Stimulated activated CD8-positive, alpha-beta memory T cell treated with anti-CD3 and anti-CD28 coated beads, Interleukin-7, amount 100 ng/mL, for 24 hours (primary cell): ENCODE results near the gene UST.

Source experiments
- DNase-seq: peaks from one replicate; pipeline ENCODE4 v3.0.0-alpha.2; 2020; ENCODE audit warnings: low read depth

UST gene

GRCh38 chr6:149041953-149042352, 295.1 kb downstream of the UST start:
- no peak for DNase-seq

GRCh38 chr6:149043476-149044130, 296.8 kb downstream of the UST start:
- no peak for DNase-seq

GRCh38 chr6:149044528-149044927, 297.7 kb downstream of the UST start:
- no peak for DNase-seq

GRCh38 chr6:149045404-149045803, 298.6 kb downstream of the UST start:
- no peak for DNase-seq

GRCh38 chr6:149046164-149046821, 299.5 kb downstream of the UST start:
- DNase-seq, result no peak

GRCh38 chr6:149046822-149047246, 300.0 kb downstream of the UST start:
- DNase-seq, result no peak

- DNase-seq, result no peak
Measured at GRCh38 chr6:149049230-149049629, 302.4 kb downstream of the UST start.

- DNase-seq, result no peak
Measured at GRCh38 chr6:149050160-149050559, 303.3 kb downstream of the UST start.

- no peak for DNase-seq
Measured at GRCh38 chr6:149052350-149053106, 305.7 kb downstream of the UST start.

GRCh38 chr6:149053848-149054558, 307.2 kb downstream of the UST start:
- no peak for DNase-seq

GRCh38 chr6:149054559-149055194, 307.8 kb downstream of the UST start:
- no peak for DNase-seq

- no peak for DNase-seq
Measured at GRCh38 chr6:149055195-149055899, 308.5 kb downstream of the UST start.

- DNase-seq, result no peak
Measured at GRCh38 chr6:149056777-149057463, 310.1 kb downstream of the UST start.

GRCh38 chr6:149057464-149057840, 310.6 kb downstream of the UST start:
- no peak for DNase-seq

GRCh38 chr6:149059557-149059956, 312.7 kb downstream of the UST start:
- DNase-seq, result no peak

- no peak for DNase-seq
Measured at GRCh38 chr6:149060300-149060984, 313.6 kb downstream of the UST start.

GRCh38 chr6:149060985-149061760, 314.3 kb downstream of the UST start:
- DNase-seq, result no peak

- no peak for DNase-seq
Measured at GRCh38 chr6:149061930-149062329, 315.1 kb downstream of the UST start.

- DNase-seq, result no peak
Measured at GRCh38 chr6:149062653-149063348, 316.0 kb downstream of the UST start.
